Brain microvascular endothelial cell (primary cell): Measurements from ENCODE around the gene UAP1L1.
"Not testable (repeated sequence)": the region's sequence is repeated elsewhere in the genome, so short reads cannot be mapped to it uniquely, and the experiment has no call there.

Source experiments
- DNase-seq: peaks from one replicate; pipeline ENCODE4 v3.0.0-alpha.2; 2020
- H3K27ac ChIP-seq: fragments of 250-450 bp; sonication (Bioruptor Pico); 2 replicates; pipeline ENCODE4 v1.5.1; 2020; ENCODE audit warnings: mild to moderate bottlenecking, moderate library complexity
- H3K27me3 ChIP-seq: fragments of 250-450 bp; sonication (Bioruptor Pico); replicated peaks from 2 replicates; pipeline ENCODE4 v1.5.1; 2020; ENCODE audit warnings: mild to moderate bottlenecking
- H3K36me3 ChIP-seq: fragments of 250-450 bp; sonication (Bioruptor Pico); replicated peaks from 2 replicates; pipeline ENCODE4 v1.5.1; 2020; ENCODE audit warnings: mild to moderate bottlenecking
- H3K4me3 ChIP-seq: 2 replicates; pipeline ENCODE4 v1.5.1; 2011; ENCODE audit warnings: low read depth, mild to moderate bottlenecking, control low read depth, low read length, moderate library complexity
- CTCF ChIP-seq: IDR thresholded peaks from 2 replicates; pipeline ENCODE4 v1.5.1; 2011; ENCODE audit warnings: low read depth, mild to moderate bottlenecking, moderate library complexity, low read length, control low read depth, inconsistent platforms; ENCODE audit errors: missing control alignments
- in situ Hi-C: cut with HindIII; loops from 2 replicates; pipeline ENCODE4 v1.10.0; 2017; ENCODE audit warnings: low sequenced_read_pairs, low pct_ligation_motif_present

UAP1L1 gene

GRCh38 chr9:137030538-137031527 lies 46.5 kb upstream of the UAP1L1 start:
- DNase-seq: no peak
- no peak for TF ChIP-seq CTCF
- Histone ChIP-seq H3K4me3 (no peak overlapping the region), H3K27me3 (no peaks in the 10 kb centered on the region), H3K27ac (no peak overlapping the region), H3K36me3 (no peaks in the 10 kb centered on the region)
- in situ Hi-C loops: loop anchor here (25.0 kb wide), 2 partner anchors 94 to 219 kb away; partner anchors contain the start of genes C8G, FBXW5 and RABL6

GRCh38 chr9:137031904-137032640 lies 45.2 kb upstream of the UAP1L1 start, which contains the start of gene FUT7:
Gene FUT7 (minus strand): TSS chr9:137032088. CDS start chr9:137031991, 97 bp downstream.
- Histone ChIP-seq H3K36me3 (no peaks in the 10 kb centered on the region), H3K4me3 (no peak within 1 kb of the TSS), H3K27ac (no peak within 1 kb of the TSS), H3K27me3 (no peaks in the 10 kb centered on the region)
- no peak for TF ChIP-seq CTCF
- DNase-seq: no peak
- in situ Hi-C loops: loop anchor here (25.0 kb wide), 2 partner anchors 95 to 220 kb away; partner anchors contain the start of genes C8G, FBXW5 and RABL6

GRCh38 chr9:137032858-137033257 lies 44.5 kb upstream of the UAP1L1 start:
- H3K4me3 ChIP-seq: no peak overlapping the region
- no peak for TF ChIP-seq CTCF
- H3K36me3 ChIP-seq: no peaks in the 10 kb centered on the region
- H3K27me3 ChIP-seq: no peaks in the 10 kb centered on the region
- no peak overlapping the region for H3K27ac ChIP-seq
- no peak for DNase-seq
- in situ Hi-C loops: loop anchor here (25.0 kb wide), 2 partner anchors 96 to 221 kb away; partner anchors contain the start of genes C8G, FBXW5 and RABL6

- not testable (repeated sequence) for DNase-seq, H3K27ac ChIP-seq, H3K27me3 ChIP-seq, H3K36me3 ChIP-seq, H3K4me3 ChIP-seq
- in situ Hi-C loops: loop anchor here (25.0 kb wide), 2 partner anchors 96 to 221 kb away; partner anchors contain the start of genes C8G, FBXW5 and RABL6
Observed at GRCh38 chr9:137033481-137033880, 43.8 kb upstream of the UAP1L1 start.

- no peaks in the 10 kb centered on the region for H3K27me3 ChIP-seq
- H3K4me3 ChIP-seq: no peak overlapping the region
- TF ChIP-seq CTCF: no peak
- in situ Hi-C loops: loop anchor here (25.0 kb wide), 2 partner anchors 97 to 222 kb away; partner anchors contain the start of genes C8G, FBXW5 and RABL6
- DNase-seq: no peak
- H3K27ac ChIP-seq: no peak overlapping the region
- peaks cover 7% of the 10 kb centered on the region for H3K36me3 ChIP-seq
Observed at GRCh38 chr9:137034039-137034708, 43.1 kb upstream of the UAP1L1 start.
